Stimulated activated CD4-positive, alpha-beta T cell treated with anti-CD3 and anti-CD28 coated beads, Interleukin-12 subunit alpha, Interleukin-12 subunit beta, amount 100 ng/mL, for 4 hours (primary cell): ENCODE measurements around the gene TMEM150C.
"Not testable (repeated sequence)": the region's sequence is repeated elsewhere in the genome, so short reads cannot be mapped to it uniquely, and the experiment has no call there.

Experiments used
- DNase-seq: peaks from one replicate; pipeline ENCODE4 v3.0.0-alpha.2; 2020

TMEM150C gene

GRCh38 chr4:82510216-82510615 is 51.6 kb downstream of the TMEM150C start:
- no peak for DNase-seq

DNA sequence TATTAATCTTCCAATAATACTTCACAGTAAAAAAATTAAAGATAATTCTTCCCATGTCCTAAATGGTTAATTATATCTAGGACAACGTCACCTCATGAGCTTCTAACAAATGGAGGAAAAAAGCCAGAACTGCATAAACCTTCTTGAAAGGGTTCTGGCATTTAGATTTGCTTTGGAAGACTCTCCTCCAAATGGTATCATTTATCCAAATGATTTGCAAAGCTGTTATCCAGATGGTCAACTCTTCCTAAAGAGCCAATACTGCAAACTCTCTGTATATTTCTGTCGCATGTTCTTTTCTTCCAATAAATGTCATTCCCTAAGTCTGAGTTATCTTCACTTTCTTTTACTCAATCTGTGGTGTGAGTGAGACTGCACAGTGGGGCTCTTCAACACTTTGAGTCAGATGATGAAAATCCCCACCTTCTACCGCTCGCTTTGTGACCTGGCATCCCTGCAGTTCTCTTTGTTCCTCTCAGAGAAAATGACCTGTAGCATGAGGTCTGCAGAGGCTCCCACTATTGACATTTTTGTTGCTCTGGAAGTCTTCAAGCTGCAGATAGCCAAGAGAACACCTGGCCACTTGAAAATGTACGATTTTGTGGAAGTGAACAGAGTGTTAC is 52.9 kb downstream of the TMEM150C start:
- no peak for DNase-seq

DNA sequence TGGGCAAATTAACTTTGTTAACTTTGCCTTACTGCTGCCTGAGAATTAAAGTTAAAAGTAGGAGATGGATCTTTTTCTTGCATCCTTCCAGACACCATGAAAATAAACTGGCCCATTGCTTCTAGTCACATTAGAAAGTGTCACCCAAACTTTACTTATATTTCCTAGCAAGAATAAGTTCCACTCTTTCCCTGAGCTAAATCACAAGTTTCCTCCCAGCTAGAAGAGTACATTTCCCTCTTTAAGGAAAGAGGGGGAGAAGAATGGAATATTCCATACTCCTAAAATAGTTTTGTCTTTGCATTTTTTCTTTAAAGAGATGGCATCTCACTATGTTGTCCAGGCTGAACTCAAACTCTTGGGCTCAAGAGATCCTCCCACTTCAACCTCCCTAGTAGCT is 53.8 kb downstream of the TMEM150C start:
- DNase-seq, result no peak

- no peak for DNase-seq
These were observed 60.7 kb downstream of the TMEM150C start for GRCh38 chr4:82501154-82501442.

DNA sequence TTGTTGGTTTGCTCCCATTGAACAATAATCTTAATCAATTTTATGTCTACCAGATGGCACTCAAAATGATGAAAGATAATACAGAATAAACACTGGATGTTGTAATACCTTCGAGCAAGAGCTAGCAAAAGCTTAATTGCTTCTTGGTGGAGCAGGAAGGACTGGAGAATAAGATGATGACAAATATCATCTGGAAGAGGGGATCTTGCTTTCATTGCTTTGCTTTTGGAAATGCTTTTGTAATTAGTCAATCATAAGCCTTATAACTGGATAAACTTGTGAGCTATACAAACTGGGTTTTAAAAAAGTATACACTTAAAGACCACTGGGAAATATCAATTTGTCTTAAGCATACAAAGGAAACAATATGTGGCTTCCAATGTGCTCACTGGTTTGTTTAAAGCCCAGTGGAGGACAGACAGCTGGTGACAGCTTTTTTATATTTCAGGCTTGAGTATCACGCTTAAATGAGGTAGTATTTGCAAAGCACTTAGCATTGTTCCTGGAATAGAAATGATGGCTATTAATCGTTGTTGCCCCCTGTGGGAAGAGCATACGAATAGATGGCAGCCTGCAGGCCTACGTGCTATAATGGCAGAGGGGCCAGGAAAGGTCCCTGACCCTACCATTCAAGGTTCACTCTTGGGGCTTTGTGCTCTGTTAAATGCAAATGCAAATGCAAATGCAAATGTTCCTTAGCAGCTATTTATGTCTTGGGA is 61.2 kb downstream of the TMEM150C start:
- no peak for DNase-seq

- no peak for DNase-seq
These were observed 61.9 kb downstream of the TMEM150C start for GRCh38 chr4:82499738-82500434.

DNA sequence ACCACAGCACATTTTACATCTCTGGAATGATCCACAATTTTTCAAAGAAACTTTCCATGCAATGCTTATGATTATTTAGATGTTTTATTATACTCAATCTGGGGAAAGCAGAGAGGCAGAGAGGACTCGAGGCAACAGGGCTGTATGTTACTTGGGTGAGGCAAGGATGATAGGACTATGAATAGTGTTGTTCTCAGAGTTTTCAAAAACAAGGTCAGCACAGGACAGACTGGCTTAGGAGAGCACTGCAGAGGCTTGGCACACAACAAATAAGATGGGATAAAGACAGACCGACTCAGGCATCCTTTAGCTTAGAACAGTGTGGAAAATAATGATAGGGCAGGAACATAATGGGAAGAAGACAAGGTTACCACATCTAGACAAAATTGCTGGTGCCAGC is 65.4 kb downstream of the TMEM150C start:
- no peak for DNase-seq

DNA sequence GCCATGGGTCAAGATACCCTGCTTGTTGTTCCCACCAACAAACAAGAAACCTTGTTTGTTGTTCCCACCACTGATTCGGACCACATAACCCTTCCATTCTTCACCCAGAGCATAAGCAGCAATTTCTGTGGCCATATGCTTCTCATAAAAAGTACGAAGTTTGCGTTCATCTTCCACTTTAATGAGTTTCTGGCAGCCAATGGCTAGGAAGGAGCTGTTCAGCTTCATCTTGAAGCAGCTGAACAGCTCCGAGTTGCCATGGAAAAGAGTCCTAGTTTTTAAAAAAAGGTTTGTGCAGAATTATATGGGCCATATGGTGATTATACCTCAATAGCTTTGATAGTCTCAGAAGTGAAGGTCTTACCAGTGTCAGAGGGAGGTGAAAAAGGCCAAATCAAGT is 66.1 kb downstream of the TMEM150C start:
- DNase-seq, result no peak

- no peak for DNase-seq
These were observed 67.9 kb downstream of the TMEM150C start for GRCh38 chr4:82493721-82494425.

GRCh38 chr4:82491251-82491960 is 70.4 kb downstream of the TMEM150C start:
- no peak for DNase-seq

DNA sequence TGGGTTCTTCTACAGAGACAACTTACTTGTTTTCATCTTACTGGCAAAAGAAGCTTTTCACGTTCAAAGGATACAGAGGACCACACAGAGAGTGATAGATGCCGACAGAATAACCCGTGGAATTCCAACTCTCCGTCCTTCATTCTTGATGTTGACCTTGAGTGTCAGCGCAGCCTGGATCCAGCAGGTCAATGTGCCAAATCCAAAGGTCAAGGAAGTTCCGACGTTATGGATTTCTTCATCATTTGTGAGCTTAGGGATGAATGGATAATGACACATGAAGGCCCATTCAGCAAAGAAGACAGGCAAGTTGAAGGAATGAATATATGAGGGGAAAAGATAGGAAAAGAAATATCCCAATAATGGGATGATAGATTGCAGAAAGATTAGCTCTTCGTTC is 71.8 kb downstream of the TMEM150C start:
- DNase-seq, result no peak

DNA sequence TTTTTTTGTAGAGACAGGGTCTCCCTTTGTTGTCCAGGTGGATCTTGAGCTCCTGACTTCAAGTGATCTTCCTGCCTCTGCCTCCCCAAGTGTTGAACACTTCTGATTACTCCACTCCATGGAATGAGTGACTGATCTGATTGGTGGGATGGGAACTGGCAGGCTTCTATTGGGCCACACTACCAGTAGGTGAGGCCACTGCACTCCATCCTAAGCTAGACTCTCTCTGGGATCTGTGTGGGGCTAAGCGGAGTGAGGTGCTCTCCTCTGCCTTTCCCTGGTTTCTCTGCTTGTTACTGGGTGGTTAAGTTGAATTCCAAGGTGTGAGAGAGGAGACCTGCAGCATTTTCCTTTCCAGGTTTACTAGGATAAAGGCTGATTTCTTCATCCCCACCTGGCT is 72.7 kb downstream of the TMEM150C start:
- DNase-seq, result no peak

DNA sequence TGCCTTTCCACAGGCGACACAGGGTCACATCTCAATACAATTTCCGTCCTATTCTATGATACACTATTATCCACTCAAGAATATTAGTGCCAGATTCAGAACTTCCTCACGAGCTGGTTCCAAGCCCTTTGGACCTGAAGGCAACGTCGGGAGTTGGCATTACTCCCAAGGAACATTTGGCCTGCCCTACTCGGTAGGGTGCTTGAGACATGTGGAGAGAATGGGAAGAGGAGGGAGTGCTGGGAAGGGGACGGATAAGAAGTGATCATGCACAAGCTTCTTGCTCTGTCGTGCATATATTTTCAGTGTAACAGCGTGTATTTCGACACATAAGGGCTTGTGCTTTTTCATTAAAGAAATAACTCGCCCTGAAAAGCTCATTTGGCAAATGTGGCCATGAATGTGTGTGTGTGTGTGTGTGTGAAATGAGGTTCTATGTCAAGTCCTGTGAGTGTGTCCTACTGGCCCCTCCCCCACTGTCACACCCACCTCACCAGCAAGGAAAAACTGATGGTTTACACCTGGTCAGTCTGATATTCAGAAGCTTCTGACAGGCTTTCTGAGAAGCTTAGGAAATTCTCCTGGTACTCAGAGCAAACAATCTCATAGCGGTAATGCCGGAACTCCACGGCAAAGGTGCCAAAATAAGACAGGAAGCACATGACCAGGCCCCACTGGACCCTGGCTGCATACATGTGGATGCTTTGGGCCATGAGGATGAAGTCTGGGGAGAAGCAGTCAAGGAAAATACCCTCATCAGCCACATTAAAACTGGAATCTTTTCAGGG is 76.6 kb downstream of the TMEM150C start:
- DNase-seq, result no peak

DNA sequence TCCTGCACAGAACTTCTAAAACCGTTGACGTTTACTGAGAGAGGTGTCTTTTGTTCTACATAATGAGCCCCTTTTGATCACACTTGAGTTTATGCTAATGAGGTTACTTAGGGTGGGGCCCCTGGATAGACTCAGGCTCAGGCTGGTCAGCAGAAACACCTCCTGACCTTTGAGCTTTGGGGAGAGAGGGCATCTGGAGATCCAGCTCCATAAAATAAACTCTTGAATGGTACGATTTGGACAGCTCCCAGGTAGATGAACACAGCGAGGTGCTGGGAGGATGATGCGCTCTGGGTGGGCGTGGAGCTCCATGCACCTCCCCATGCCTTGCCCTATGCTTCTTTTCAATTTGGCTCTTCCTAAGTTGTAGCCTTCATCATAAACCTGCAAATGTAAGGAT is 79.4 kb downstream of the TMEM150C start:
- no peak for DNase-seq

GRCh38 chr4:82481506-82481840 is 80.3 kb downstream of the TMEM150C start:
- no peak for DNase-seq

- DNase-seq, result no peak
These were observed 80.8 kb downstream of the TMEM150C start for GRCh38 chr4:82480771-82481505.

DNA sequence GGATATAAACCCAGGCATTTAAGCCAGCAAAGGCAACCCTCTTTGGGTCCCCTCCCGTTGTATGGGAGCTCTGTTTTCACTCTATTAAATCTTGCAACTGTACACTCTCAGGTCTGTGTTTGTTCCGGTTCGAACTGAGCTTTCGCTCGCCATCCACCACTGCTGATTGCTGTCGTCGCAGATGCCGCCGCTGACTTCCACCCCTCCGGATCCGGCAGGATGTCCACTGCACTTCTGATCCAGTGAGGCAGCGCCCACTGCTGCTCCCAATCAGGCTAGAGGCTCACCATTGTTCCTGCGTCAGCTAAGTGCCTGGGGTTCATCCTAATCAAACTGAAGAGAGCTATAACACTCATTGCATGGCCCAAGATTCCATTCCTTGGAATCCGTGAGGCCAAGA is 82.2 kb downstream of the TMEM150C start:
- no peak for DNase-seq

- not testable (repeated sequence) for DNase-seq
These were observed 84.3 kb downstream of the TMEM150C start for GRCh38 chr4:82477469-82477868.

GRCh38 chr4:82475931-82476330 is 85.9 kb downstream of the TMEM150C start:
- DNase-seq, result not testable (repeated sequence)

- DNase-seq, result no peak
These were observed 88.1 kb downstream of the TMEM150C start for GRCh38 chr4:82473621-82474164.

GRCh38 chr4:82473080-82473479 is 88.7 kb downstream of the TMEM150C start:
- not testable (repeated sequence) for DNase-seq
